NCI-H2107 (cell line): Measurements from ENCODE around the gene OR56A5.
"Not testable (repeated sequence)": the region's sequence is repeated elsewhere in the genome, so short reads cannot be mapped to it uniquely, and the experiment has no call there.

ENCODE experiments used
- DNase-seq: peaks from one replicate; lab custom pipeline; 2025; lab: John Stamatoyannopoulos, UW

OR56A5 gene

GRCh38 chr11:5968394-5968793 lies at the start of gene OR56A5:
OR56A5 (minus strand) TSS chr11:5968494; CDS start chr11:5968494, 0 bp downstream.
- DNase-seq = no peak

DNA sequence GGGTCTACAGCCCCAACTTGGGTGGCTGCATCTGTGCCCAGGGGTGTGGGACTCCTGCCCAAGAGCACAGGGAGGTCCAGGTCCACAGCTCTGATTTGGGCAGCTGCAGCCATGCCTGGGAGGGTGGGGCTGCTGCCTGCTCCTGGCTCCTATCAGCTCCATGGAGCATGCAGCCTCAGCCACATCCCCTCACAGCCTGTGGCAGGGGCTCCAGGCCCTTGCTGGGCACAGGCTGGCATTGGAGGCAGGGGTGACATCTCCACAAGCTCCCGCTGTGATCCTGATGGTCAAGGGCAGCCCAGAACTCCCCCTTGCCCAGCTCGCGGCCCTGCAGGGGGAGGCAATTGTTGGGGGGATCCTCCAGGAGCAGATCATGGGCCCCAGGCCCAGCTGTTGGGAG lies 44.7 kb upstream of the OR56A5 start:
- DNase-seq = no peak

DNA sequence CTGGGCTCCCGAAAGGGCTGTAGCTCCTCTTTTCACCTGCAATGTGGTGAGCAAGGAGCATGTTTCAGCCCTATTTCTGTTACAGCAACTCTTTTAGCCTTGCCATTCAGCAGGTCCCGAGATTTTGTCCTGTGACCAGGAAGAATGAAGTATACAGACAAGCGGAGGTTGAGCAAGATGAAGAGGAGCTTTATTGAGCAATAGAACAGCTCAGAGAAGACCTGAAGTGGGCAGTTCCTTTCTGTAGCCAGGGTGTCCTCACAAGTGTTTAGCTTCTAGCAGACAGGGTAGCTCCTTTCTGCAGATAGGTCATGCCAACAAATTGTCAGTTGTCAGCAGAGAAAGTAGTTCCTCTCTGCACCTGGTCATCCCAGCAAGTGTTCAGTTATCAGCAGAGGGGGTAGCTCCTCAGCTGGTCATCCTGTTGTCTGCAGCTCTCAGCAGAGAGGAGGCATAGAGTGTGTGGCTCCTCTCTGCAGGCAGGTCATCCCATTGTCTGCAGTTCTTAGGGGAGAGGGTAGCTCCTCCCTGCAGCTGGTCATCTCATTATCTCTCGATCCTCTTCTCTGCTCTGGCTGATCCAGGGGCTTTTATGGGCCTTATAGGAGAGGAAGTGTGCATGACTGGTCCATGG lies 43.9 kb upstream of the OR56A5 start:
- DNase-seq = no peak

- no peak for DNase-seq
Observed at GRCh38 chr11:6006846-6007245, 38.6 kb upstream of the OR56A5 start, which contains the start of gene OR56A4. OR56A4 (minus strand) TSS chr11:6006946; CDS start chr11:6002992, 3,954 bp downstream.

DNA sequence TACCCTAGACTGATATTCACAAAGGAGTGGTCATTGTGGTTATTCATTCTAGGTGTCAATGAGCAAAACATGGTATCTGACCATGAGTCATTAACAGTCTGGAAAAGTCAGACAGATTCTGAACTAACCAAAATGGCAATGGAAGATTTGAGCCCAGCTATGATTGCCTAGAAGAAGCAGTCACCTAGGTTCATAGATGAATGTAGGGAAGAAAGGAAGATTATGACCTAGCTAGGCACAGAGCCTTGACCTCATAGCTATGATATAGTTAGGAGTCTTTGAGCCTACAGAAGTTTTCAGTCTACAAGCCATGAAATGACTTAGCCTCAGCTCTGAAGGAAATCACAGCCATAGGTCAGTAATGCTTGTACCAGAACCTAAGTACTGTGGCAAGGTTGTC lies 38.1 kb upstream of the OR56A5 start:
- no peak for DNase-seq

- no peak for DNase-seq
Observed at GRCh38 chr11:6002202-6002699, 34.0 kb upstream of the OR56A5 start.

DNA sequence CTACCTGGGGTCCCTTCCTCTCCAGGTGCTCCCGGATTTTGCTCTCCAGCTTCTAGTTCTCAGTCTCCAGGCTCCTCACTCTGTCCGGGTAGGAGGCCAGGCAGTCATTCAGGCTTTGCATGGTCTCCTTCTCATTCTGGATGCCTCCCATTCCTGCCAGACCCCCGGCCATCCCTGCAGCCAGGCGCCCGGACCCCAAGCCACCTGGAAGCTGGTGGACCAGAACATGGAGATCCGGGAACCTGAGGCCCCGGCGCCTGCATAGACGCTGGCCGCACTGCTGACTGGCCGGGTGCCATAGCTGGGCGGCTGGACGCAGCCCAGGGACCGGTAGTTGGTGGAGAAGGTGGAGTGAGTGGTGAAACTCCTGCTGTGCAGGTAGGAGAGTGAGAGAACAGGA lies 26.5 kb upstream of the OR56A5 start:
- no peak for DNase-seq

DNA sequence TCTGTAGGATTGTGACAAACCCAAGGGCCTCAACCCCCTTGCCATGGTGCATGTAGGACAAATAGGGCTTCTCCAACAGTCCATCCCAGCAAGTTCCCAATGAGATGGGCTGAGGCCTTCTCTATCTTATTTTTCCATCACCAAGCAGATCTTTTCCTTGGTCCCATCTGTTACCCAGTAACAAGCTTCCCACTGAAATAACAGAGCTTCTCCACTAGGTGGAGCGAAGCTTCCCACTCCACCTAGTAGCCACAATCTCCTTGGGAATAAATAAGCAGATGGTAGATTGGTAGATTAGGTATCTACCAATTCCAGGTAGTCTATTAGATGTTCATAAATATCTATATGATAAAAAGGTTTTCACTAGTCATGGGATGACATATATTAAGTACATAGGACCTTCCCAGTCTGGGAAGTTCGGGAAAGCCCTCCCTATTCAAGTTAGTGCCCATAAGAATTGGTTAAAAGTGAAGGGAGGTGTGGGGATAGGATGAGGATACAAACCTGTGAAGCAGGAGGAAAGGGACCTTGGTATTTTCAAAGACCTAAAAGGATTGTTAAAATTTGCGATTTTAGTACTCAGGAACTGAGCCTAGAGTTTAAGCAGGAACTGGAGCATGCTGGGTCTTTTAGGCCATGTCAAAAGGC lies 24.4 kb upstream of the OR56A5 start:
- DNase-seq = no peak

DNA sequence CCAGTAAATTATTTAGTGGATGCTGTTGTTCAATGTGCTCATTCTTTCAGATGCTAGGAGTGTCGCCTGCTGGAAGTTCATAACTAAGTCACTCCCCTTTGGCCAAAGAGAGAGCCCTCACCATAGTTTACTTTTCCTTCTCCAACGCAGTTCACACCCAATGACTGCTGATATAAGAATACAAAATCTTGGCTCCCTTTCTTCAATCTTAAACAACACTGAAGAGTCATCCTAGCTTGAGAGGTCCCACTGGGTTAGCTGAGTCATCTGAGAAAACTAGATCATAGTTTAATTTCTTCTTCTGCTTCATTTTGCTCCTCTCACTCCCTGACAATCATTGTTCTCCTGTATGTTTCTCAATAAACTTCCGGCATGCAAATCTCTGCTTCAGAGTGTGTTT lies 23.9 kb upstream of the OR56A5 start:
- no peak for DNase-seq

DNA sequence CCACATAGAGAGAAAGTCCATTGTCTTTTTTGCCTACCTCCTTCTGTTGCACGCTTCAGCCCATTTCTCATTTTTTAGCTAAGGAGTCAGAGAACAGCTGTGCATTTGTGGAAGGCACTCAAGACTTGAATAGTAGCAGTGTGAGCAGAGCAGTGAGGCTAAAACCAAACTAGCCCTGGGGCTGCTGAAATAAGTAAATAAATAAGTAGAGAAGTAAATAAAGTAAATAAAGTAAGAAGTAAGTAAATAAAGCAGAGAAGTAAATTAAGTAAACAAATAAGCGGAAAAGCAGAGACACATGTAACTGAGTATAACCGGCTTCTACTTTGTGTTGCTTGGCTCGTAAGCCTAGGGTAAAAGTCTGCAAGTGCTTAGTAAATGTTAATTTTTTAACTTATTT lies 20.9 kb upstream of the OR56A5 start:
- DNase-seq = no peak

GRCh38 chr11:5986885-5987284 lies 18.6 kb upstream of the OR56A5 start, which contains the start of gene OR52L1:
OR52L1 (minus strand) TSS chr11:5986985; CDS start chr11:5986930, 55 bp downstream.
- DNase-seq = no peak

DNA sequence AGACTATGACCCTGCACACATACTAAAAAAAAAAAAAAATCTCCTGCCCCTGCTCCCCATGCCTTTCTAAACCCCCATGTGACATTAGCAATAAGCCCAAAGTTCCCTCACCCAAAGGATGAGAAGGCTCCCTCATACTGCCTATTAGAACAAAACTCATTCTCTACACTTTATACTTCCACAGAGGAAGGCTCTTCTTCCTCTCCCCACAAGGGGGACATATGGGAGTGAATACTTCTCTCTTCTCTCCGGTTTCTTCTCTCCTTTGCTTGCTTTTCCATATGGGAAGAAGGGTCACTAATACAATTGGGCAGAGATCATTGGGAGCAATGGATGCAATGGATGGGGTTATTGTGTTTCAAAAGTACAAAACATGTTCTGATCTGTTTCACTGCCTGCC lies 15.1 kb upstream of the OR56A5 start:
- no peak for DNase-seq

GRCh38 chr11:5973530-5973929 lies 5.2 kb upstream of the OR56A5 start:
- DNase-seq = no peak

GRCh38 chr11:5967708-5968107 lies 586 bp downstream of the OR56A5 start:
- no peak for DNase-seq

DNA sequence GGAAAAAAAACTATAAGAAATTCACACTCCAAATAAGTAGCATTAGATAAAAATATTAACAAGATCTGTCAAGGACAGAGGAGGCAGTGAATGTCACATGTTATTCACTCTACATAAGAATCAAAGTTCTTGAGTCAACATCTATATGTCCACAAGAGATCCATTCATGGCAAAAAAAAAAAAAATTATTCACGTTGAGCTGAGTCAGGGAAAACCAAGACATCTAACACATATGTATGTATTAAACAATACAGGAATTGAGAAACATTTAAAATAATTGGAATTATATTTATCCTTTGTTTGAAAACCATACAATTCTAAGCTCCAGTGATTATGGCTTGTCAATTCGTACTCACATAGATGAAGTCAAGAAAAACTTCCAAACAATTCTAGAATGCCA lies 1.3 kb downstream of the OR56A5 start:
- no peak for DNase-seq

DNA sequence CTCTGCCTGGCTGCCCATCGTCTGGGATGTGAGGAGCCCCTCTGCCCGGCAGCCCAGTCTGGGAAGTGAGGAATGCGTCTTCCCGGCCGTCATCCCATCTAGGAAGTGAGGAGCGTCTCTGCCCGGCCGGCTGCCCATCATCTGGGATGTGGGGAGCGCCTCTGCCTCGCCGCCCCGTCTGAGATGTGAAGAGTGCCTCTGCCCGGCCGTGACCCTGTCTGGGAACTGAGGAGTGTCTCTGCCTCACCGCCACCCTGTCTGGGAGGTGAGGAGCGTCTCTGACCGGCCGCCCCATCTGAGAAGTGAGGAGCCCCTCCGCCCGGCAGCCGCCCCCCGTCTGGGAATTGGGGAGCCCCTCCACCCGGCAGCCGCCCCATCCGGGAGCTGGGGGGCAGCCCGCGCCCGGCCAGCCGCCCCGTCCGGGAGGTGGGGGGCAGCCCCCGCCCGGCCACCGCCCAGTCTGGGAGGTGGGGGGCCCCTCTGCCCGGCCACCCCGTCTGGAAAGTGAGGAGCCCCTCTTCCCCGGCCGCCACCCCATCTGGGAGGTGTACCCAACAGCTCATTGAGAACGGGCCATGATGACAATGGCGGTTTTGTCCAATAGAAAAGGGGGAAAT lies 7.5 kb downstream of the OR56A5 start:
- DNase-seq = not testable (repeated sequence)

GRCh38 chr11:5955586-5955985 lies 12.7 kb downstream of the OR56A5 start:
- no peak for DNase-seq

GRCh38 chr11:5941951-5942350 lies 26.3 kb downstream of the OR56A5 start, which contains the start of gene OR56A3:
OR56A3 (plus strand) TSS chr11:5942251; CDS start chr11:5947347, 5,096 bp downstream.
- no peak for DNase-seq

- DNase-seq = no peak
Observed at GRCh38 chr11:5940748-5941147, 27.5 kb downstream of the OR56A5 start.

DNA sequence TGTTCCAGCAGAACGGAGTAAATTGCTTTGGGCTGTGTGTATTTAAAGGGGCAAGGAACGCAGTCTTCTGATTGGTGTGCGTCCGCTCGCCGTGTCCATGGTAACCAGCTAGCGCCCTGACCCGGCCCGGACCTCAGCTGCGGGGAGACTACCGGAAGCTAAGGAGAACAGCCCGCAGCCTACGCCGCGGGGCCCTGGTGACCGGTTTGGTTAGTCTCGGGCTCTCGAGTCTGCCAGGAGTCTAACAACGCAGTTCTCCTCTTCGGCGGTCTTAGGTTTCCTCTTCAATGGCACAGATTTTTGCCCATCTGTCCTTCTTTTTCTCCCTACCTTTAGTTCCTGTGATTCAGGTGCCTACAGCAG lies 29.7 kb downstream of the OR56A5 start:
- DNase-seq = no peak

GRCh38 chr11:5937868-5938602 lies 30.3 kb downstream of the OR56A5 start:
- DNase-seq = no peak

- DNase-seq = no peak
Observed at GRCh38 chr11:5933116-5933515, 35.2 kb downstream of the OR56A5 start.
